ENCODE data around the gene ANO8.
"Not testable (repeated sequence)": the region's sequence is repeated elsewhere in the genome, so short reads cannot be mapped to it uniquely, and the experiment has no call there.

The ANO8 gene

DNA sequence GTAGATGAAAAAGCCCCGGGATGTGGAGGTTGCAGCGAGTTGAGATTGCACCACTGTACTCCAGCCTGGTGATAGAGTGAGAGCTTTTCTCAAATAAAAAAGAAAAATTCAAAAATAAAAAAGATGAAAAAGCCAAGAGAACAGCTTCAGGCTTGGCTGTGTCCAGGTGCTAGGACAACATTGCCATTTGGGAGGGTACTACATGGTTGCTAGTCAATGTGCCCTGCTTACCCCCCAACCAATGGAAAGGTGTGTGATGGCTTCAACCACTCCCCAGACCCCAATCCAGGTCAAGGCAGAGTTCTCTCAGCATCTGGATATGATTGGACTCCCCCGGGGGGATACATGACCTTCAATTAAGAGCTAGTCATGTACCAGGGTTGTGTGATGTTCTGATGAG, 55.2 kb downstream of the ANO8 start:
- in situ Hi-C loops (cut with MboI; ENCODE audit: low pct_unique_long_range_greater_than_20kb, low sequenced_read_pairs, unreplicated experiment) = no loop called here
- TF ChIP-seq, protein P1, sequence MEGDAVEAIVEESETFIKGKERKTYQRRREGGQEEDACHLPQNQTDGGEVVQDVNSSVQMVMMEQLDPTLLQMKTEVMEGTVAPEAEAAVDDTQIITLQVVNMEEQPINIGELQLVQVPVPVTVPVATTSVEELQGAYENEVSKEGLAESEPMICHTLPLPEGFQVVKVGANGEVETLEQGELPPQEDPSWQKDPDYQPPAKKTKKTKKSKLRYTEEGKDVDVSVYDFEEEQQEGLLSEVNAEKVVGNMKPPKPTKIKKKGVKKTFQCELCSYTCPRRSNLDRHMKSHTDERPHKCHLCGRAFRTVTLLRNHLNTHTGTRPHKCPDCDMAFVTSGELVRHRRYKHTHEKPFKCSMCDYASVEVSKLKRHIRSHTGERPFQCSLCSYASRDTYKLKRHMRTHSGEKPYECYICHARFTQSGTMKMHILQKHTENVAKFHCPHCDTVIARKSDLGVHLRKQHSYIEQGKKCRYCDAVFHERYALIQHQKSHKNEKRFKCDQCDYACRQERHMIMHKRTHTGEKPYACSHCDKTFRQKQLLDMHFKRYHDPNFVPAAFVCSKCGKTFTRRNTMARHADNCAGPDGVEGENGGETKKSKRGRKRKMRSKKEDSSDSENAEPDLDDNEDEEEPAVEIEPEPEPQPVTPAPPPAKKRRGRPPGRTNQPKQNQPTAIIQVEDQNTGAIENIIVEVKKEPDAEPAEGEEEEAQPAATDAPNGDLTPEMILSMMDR (IDR thresholded peaks at IDR 0.05; ENCODE audit: extremely low read depth, insufficient read depth, missing control alignments) = no peak
- no peak for DNase-seq (ENCODE audit: low spot score)

DNA sequence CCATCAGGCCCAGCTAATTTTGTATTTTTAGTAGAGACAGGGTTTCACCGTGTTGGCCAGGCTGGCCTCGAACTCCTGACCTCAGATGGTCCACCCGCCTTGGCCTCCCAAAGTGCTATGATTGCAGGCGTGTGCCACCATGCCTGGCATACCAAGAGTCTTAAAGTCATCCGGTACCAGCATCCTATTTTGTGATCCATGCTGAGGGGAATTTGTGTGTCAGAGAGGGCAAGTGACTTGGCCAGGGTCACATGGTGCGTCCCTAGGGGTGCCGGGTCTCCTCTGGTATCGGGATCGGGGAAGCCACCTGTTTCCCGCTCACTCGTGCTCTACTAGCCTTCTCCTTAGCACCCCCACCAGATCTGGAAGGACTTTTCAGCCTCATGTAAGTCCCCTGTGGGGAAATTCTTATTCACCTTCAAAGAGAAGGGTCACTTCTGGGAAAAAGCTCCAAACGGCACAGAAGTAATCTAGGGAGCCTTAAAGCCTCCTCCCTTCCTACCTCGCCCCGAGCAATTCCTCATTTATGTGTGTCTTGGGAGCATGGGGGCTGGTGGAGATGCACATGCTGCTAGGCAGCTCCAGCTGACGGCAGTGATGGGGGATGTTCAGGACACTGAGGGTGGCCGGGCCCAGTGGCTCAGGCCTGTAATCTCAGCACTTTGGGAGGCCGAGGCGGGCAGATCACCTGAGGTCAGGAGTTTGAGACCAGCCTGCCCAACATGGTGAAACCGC, 59.0 kb downstream of the ANO8 start:
- in situ Hi-C loops (cut with MboI; ENCODE audit: low pct_unique_long_range_greater_than_20kb, low sequenced_read_pairs, unreplicated experiment) = no loop called here
- no peak for DNase-seq (ENCODE audit: low spot score)
- TF ChIP-seq, protein P1 (IDR thresholded peaks at IDR 0.05; ENCODE audit: extremely low read depth, insufficient read depth, missing control alignments) = no peak

- in situ Hi-C loops (cut with MboI; ENCODE audit: low pct_unique_long_range_greater_than_20kb, low sequenced_read_pairs, unreplicated experiment); DNase-seq (ENCODE audit: low spot score): not testable (repeated sequence)
Measured at GRCh38 chr19:17274892-17275291, 59.8 kb downstream of the ANO8 start.

Measured in GM13977 (cell line).